Stimulated activated CD8-positive, alpha-beta memory T cell treated with anti-CD3 and anti-CD28 coated beads, Interleukin-15, amount 100 ng/mL, for 48 hours (primary cell): ENCODE measurements around the gene HCLS1.
"Not testable (repeated sequence)": the region's sequence is repeated elsewhere in the genome, so short reads cannot be mapped to it uniquely, and the experiment has no call there.

Experiments used
- DNase-seq, 2 donors: peaks; one replicate each; pipeline ENCODE4 v3.0.0-alpha.2; 2020; ENCODE audit warnings: low read depth in 2 of 2

Gene HCLS1

DNA sequence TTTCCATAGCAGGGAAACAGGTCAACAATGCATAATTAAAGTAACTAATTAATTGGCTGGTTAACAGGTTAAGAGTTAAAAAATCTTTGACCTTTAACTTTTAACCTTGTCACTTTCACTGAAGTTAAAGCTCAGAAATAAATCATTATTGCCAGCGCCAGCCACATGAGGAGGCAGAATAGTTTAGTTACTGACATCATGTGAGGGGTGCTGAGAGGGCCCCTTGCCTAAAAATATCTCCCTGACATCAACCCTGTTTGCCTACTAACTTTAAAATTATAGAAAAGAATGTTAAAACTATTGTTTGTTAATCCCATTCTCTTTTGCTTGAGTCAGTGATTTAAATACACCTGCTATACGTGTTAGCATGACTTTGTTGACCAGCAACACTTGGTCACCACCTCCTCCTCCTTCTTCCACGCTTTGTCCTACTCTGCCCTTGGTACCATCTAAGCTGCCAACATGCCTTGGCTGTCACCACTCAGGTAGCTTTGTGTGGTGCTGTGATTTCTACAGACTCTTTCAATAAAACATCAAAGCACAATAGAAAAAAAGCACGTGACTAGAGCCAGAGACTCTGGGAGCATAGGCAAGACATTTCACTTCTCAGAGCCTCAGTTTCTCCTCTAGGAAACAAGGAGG, 64.8 kb downstream of the HCLS1 start:
- no peak for DNase-seq

DNA sequence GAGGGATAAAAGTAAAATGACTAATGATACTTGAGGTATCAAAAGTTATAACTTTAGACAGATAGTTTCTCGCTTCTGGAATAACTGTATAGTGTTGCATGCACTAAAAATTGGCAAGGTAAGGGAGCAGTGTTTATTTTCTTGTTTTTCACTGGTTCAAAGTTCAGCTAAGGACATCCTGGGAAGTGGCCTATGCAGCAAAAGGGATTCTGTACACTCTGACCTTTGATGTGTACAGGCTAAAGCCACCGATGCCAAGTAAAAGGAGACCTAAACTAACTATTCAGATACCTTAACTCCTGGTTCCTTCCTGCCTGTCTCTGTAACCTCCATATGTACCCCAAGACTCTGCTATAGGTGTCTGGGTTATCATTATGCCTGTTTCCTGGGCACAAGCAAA, 65.9 kb downstream of the HCLS1 start:
- DNase-seq = no peak

DNA sequence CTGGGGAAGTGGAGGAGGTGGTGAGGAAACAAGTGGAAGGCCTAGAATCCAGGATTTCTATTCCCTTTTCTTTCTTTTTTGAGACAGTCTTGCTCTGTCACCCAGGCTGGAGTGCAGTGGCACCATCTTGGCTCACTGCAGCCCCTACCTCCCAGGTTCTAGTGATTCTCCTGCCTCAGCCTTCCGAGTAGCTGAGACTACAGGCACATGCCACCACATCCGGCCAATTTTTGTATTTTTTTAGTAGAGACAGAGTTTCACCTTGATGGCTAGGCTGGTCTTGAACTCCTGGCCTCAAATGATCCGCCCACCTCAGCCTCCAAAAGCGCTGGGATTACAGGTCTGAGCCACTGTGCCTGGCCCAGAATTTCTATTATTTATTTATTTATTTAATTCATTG, 66.9 kb downstream of the HCLS1 start:
- not testable (repeated sequence) for DNase-seq

DNA sequence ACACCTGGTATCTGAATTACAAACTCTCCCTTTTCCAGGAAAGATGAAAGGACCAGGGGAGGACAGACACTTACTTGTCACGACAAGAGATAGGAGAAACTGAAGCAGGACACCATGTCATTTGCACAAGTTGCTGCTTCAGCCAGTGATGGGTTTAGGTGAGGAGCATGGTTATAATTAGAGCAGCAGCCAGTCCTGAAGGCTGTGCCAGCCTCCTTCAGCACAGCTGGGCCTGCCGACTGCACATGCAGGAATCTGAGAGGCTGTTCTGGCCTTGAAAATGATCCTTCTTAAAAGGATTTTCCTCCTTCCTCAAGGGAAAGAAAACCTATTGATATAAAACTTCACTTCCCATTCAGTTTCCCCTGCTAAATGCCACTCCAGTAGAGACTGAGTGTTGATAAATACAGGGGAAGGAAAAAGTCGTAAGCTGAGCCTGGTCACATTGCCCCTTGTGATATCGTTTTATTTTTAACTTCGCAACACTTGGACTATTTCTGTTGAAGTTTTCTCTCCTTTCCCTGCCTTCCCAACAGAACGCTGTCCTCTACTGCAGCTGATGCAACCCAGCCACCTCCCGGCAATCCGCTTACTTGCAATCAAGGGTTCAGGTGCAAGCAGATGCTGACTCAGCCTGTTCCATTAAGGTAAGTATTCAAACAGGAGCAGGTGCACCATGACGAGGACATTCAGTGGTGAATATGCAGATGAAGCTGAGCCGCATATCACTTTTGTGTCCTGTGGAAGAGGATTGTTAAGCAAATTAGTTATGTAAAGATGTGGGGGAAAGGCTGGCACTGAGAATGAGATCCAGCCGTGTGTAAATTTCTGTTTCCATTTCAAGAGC, 67.6 kb downstream of the HCLS1 start, which contains the start of gene FBXO40:
FBXO40 (plus strand) TSS at position 524 of the 847 bp plus-strand sequence. CDS start 27,197 bp downstream, outside the sequence.
- DNase-seq = no peak

DNA sequence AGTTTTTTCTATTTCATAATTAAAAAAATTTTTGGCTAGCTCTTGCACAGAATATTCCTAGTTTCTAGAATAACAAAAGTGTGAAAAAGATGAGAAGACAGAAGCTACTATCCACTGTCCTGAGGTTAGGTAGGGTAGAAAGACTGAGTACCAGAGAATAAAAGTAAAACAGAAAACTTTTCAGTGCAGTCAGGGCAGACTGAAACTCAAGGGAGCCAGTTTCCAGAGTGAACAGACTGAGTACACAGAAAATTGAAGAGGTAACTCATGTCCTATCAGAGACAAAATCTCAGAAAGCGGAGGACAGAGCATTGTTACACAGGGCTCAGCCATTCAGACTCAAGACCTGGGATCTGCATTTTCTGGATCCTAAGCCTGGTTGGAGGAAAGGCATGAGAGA, 76.3 kb downstream of the HCLS1 start:
- no peak for DNase-seq

DNA sequence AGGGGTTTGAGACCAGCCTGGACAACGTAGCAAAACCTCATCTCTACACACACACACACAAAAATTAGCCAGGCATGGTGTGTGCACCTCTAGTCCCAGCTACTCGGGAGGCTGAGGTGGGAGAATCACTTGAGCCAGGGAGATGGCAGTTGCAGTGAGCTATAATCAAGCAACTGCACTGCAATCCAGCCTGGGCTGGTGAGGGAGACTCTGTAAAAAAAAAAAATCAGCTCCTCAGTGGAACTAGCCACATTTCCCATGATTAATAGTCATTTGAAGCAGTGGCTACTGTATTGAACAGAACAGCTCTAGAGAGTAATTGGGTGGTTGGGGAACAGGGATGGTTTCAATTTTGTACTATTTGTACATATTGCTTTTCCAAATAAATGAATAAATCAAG, 79.0 kb downstream of the HCLS1 start:
- DNase-seq = no peak
